SU-DHL-6 (cell line): ENCODE measurements around the gene FAM171A2.

ENCODE experiments used
- H2AFZ ChIP-seq: fragments of 200-600 bp; sonication (generic); 2 replicates; pipeline ENCODE4 v1.6.1; 2014; ENCODE audit warnings: low read depth, mild to moderate bottlenecking, moderate library complexity, mixed read lengths, antibody characterized with exemption, low read length; ENCODE audit not compliant: severe bottlenecking
- H3F3A ChIP-seq: fragments of 200-600 bp; shearing (Covaris generic); 2 replicates; pipeline ENCODE4 v1.6.0; 2016; ENCODE audit warnings: antibody characterized with exemption, mild to moderate bottlenecking; ENCODE audit not compliant: insufficient read depth
- H3K27ac ChIP-seq: fragments of 200-600 bp; sonication (generic); 2 replicates; pipeline ENCODE4 v1.5.1; 2016; ENCODE audit warnings: low read depth, mild to moderate bottlenecking, low read length, moderate library complexity, mixed read lengths
- H3K27me3 ChIP-seq: fragments of 200-600 bp; sonication (generic), shearing (Covaris generic); 2 replicates; pipeline ENCODE4 v1.6.0; 2014; ENCODE audit warnings: mild to moderate bottlenecking, low read length
- H3K36me3 ChIP-seq: fragments of 200-600 bp; sonication (generic); 2 replicates; pipeline ENCODE4 v1.6.1; 2014; ENCODE audit warnings: mild to moderate bottlenecking, low read length, mixed read lengths
- H3K4me2 ChIP-seq: fragments of 300-600, 200-600 bp; shearing (Covaris generic), sonication (generic); 2 replicates; pipeline ENCODE4 v1.6.0; 2014; ENCODE audit warnings: low read length, low read depth, mild to moderate bottlenecking; ENCODE audit not compliant: poor library complexity, severe bottlenecking
- H3K4me3 ChIP-seq: fragments of 200-600 bp; sonication (generic); 2 replicates; pipeline ENCODE4 v1.5.1; 2014; ENCODE audit warnings: antibody characterized with exemption, low read length, mild to moderate bottlenecking, mixed read lengths; ENCODE audit not compliant: insufficient read depth, poor library complexity, severe bottlenecking
- H3K79me2 ChIP-seq: fragments of 200-600 bp; sonication (generic); 2 replicates; pipeline ENCODE4 v1.6.1; 2014; ENCODE audit warnings: mild to moderate bottlenecking, low read length, moderate library complexity; ENCODE audit not compliant: insufficient read depth
- H3K9ac ChIP-seq: fragments of 200-600 bp; sonication (generic); 2 replicates; pipeline ENCODE4 v1.7.0; 2014; ENCODE audit warnings: mild to moderate bottlenecking, low read length
- H3K9me2 ChIP-seq: fragments of 200-600 bp; sonication (generic); replicated peaks from 2 replicates; pipeline ENCODE4 v1.6.1; 2014; ENCODE audit warnings: low read length; ENCODE audit not compliant: insufficient read depth
- H3K9me3 ChIP-seq: fragments of 200-600 bp; sonication (generic); 2 replicates; pipeline ENCODE4 v1.6.1; 2014; ENCODE audit warnings: low read length, mixed read lengths; ENCODE audit not compliant: insufficient read depth
- H4K20me1 ChIP-seq: fragments of 200-600 bp; sonication (generic); 2 replicates; pipeline ENCODE4 v1.6.1; 2014; ENCODE audit warnings: low read depth, mild to moderate bottlenecking, antibody characterized with exemption, low read length, moderate library complexity, mixed read lengths
- CTCF ChIP-seq: fragments of 200-600 bp; sonication (generic); IDR thresholded peaks from one replicate; pipeline ENCODE4 v1.5.1; 2017; ENCODE audit warnings: antibody characterized with exemption, mild to moderate bottlenecking, low read length, moderate library complexity; ENCODE audit not compliant: insufficient read depth, poor library complexity, severe bottlenecking
- EZH2phosphoT487 ChIP-seq: fragments of 200-600 bp; sonication (generic), shearing (Covaris generic); conservative IDR thresholded peaks from 2 replicates; pipeline ENCODE4 v1.6.1; 2018; ENCODE audit warnings: mild to moderate bottlenecking, antibody characterized with exemption, low read length, moderate library complexity, mixed read lengths

The FAM171A2 gene

DNA sequence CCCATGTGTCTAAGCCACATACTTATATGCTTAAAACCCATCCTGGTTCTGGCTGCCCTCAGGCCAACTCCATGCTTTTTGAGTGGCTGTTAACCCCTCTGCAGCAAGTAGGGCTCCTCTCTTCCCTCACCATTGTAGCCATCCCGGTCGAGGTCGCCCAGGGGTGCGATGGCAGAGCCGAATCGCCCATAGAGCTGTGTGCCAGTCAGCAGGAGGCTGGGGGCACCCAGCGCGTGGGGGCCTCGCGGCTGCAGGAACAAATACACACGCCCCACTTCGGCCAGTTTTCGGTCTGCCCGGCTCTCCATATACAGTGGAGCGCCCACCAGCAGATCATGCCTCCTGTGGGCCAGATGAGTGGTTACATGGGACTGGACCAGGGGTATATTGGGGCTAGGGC, 19.7 kb upstream of the FAM171A2 start:
- Histone ChIP-seq H3K4me3 (no peak overlapping the region), H3K9me3 (no peaks in the 10 kb centered on the region), H3K27ac (no peak overlapping the region), H3F3A (no peaks in the 10 kb centered on the region), H3K27me3 (no peaks in the 10 kb centered on the region), H3K9ac (no peak overlapping the region), H3K36me3 (no peaks in the 10 kb centered on the region), H3K79me2 (no peaks in the 10 kb centered on the region), H3K4me2 (no peak overlapping the region), H3K9me2 (no peaks in the 10 kb centered on the region), H2AFZ (no peak overlapping the region), H4K20me1 (no peaks in the 10 kb centered on the region)
- no peak for TF ChIP-seq CTCF
- no peak for TF ChIP-seq EZH2phosphoT487

DNA sequence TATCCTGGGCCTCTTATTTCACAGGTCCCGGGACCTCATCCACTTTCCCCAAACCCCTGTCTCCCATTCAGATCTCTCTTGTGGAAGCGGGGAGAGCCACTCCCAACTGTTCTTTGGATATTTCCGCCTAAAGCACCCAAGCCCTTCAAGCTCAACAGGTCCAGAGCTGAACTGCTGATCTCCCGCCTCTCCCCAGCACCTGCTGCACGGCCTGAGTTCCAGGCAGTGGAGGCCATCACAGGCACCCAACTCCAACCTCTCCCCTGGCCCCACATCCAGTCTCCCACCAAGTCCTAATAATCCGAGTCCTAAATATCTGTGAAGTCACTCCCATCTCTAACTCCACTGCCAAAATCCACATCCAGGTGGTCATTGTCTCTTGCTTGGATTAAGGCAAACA, 19.3 kb upstream of the FAM171A2 start:
- H3K27ac ChIP-seq, result no peak overlapping the region
- TF ChIP-seq CTCF (no peak), EZH2phosphoT487 (no peak)

DNA sequence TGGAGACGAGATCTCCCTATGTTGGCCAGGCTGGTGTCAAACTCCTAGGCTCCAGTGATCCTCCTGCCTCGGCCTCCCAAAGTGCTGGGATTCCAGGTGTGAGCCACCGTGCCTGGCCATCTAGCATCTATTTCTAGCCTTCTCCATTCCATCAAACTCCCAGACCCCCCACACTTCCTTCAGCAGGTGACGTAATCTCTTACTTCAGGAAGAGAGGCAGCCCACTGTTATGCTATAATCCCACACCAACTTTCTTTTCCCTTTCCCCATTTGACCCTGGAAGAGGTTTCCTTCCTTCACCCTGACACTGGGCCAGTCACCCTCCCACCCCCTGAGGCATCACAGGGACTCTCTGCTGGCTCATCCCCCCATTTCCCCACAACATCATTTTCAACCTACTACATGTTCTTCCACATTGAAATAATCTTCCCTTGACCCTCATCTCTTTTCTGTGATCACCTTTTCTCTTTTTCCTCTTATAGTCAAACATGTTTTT, 18.2 kb upstream of the FAM171A2 start:
- Histone ChIP-seq H3K9ac (no peak overlapping the region), H3K9me3 (no peaks in the 10 kb centered on the region), H3K27ac (no peak overlapping the region), H3K36me3 (no peaks in the 10 kb centered on the region), H2AFZ (no peak overlapping the region), H3K4me3 (no peak overlapping the region), H4K20me1 (no peaks in the 10 kb centered on the region), H3K4me2 (no peak overlapping the region), H3K79me2 (no peaks in the 10 kb centered on the region), H3K27me3 (no peaks in the 10 kb centered on the region), H3F3A (no peaks in the 10 kb centered on the region), H3K9me2 (no peaks in the 10 kb centered on the region)
- TF ChIP-seq CTCF (no peak), EZH2phosphoT487 (no peak)

More for the DNA sequence above, 19.3 kb upstream of the FAM171A2 start:
- Histone ChIP-seq H3K4me2 (no peak overlapping the region), H3K79me2 (no peaks in the 10 kb centered on the region), H3K9me3 (no peaks in the 10 kb centered on the region), H2AFZ (no peak overlapping the region), H3K27me3 (no peaks in the 10 kb centered on the region), H3K36me3 (no peaks in the 10 kb centered on the region), H3K4me3 (no peak overlapping the region), H3K9me2 (no peaks in the 10 kb centered on the region), H4K20me1 (no peaks in the 10 kb centered on the region), H3K9ac (no peak overlapping the region), H3F3A (no peaks in the 10 kb centered on the region)

GRCh38 chr17:44380767-44381166, 17.1 kb upstream of the FAM171A2 start:
- no peak overlapping the region for H3K4me2 ChIP-seq
- no peaks in the 10 kb centered on the region for H3K9me2 ChIP-seq
- H3K9me3 ChIP-seq, result no peaks in the 10 kb centered on the region
- H3K79me2 ChIP-seq, result no peaks in the 10 kb centered on the region
- H3K9ac ChIP-seq, result no peak overlapping the region
- no peak overlapping the region for H3K27ac ChIP-seq
- no peak overlapping the region for H3K4me3 ChIP-seq
- TF ChIP-seq EZH2phosphoT487 (no peak), CTCF (no peak)
- no peaks in the 10 kb centered on the region for H4K20me1 ChIP-seq
- no peaks in the 10 kb centered on the region for H3K27me3 ChIP-seq
- no peak overlapping the region for H2AFZ ChIP-seq
- no peaks in the 10 kb centered on the region for H3F3A ChIP-seq
- H3K36me3 ChIP-seq, result no peaks in the 10 kb centered on the region
